GM10248 (cell line): ENCODE measurements around the gene TPH2.

Experiments
- CTCF ChIA-PET: fragments of 300-600 bp; sonication (Branson Sonifier 250); formaldehyde crosslinking; extraction: SDS; loops from one replicate; lab custom pipeline; 2021; ENCODE audit warnings: antibody characterized with exemption; lab: Yijun Ruan, JAX
- POLR2A ChIA-PET: fragments of 350-650 bp; sonication (Branson Sonifier 250); formaldehyde crosslinking; extraction: SDS; loops from one replicate; lab custom pipeline; 2020; ENCODE audit warnings: antibody characterized with exemption; lab: Yijun Ruan, JAX
- DNase-seq: peaks from one replicate; pipeline ENCODE4 v3.0.0; 2012; ENCODE audit errors: extremely low spot score
- TF ChIP-seq, protein P1 (sequence below): IDR thresholded peaks from 2 replicates; pipeline ENCODE4 v1.5.1; 2012; ENCODE audit warnings: mild to moderate bottlenecking, low read depth; ENCODE audit errors: extremely low read depth, missing control alignments, control extremely low read depth

TPH2 gene

DNA sequence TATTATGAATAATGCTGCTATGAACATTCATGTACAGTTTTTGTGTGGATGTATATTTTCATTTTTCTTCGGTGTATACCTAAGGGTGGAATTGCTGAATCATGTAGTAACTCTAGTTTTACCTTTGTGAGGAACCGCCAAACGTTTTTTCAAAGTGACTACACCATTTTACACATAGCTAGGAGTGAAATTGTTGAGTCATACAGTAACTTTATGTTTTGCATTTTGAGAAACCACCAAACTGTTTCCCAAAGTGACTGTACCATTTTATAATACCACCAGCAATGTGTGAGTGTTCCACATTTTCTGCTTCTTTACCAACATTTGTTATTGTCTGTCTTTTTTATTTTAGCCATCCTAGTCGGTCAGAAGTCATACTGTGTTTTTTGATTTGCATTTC, 3.1 kb upstream of the TPH2 start:
- TF ChIP-seq, protein P1, sequence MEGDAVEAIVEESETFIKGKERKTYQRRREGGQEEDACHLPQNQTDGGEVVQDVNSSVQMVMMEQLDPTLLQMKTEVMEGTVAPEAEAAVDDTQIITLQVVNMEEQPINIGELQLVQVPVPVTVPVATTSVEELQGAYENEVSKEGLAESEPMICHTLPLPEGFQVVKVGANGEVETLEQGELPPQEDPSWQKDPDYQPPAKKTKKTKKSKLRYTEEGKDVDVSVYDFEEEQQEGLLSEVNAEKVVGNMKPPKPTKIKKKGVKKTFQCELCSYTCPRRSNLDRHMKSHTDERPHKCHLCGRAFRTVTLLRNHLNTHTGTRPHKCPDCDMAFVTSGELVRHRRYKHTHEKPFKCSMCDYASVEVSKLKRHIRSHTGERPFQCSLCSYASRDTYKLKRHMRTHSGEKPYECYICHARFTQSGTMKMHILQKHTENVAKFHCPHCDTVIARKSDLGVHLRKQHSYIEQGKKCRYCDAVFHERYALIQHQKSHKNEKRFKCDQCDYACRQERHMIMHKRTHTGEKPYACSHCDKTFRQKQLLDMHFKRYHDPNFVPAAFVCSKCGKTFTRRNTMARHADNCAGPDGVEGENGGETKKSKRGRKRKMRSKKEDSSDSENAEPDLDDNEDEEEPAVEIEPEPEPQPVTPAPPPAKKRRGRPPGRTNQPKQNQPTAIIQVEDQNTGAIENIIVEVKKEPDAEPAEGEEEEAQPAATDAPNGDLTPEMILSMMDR, result no peak
- DNase-seq, result peak; percentile 8
- POLR2A ChIA-PET, result no interaction called here
- CTCF ChIA-PET, result no interaction called here

DNA sequence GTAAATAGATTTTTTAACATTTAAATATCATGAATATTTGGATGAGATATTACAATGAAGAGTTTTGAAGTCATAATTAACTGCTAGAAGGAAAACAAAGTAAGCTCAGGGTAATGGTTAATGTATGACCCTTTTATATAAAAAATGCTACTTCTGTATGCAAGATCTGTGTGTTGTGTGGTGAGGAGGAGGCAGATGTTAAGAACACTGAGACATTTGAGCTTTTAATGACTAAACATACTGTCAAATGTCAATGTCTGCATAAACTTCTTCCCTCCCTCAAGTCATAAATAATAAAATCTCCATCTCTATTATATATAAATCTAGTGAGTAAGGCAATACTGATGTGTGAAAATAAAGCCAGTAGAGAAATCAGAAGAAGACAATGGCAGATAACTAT, 1.4 kb downstream of the TPH2 start:
- DNase-seq, result no peak
- CTCF ChIA-PET, result no interaction called here
- TF ChIP-seq, protein P1, result no peak
- POLR2A ChIA-PET, result no interaction called here

DNA sequence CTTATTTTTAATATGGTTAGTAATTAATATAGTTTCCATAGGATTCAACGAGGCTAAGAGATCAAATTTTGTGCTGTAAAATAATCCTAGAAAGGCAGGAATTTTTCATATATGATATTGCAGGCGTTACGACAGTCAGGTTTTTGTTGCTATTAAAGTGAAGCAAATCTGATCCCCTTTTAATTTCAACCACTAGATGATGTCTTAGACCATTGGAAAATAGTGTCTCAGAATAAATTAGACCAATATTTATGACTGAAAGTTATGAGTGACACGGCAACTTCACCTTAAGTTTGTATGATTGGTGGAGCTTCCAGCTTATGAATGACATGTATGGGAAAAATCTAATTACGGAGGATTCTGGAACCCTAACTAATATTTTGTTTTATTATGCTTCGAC, 2.5 kb downstream of the TPH2 start:
- ChIA-PET CTCF (interaction anchor here (1.9 kb wide), 1 partner anchor 18 kb away, joined by 6 read pairs; no protein-coding TSS in a partner anchor), POLR2A (no interaction called here)
- DNase-seq, result no peak
- TF ChIP-seq, protein P1, result no peak

DNA sequence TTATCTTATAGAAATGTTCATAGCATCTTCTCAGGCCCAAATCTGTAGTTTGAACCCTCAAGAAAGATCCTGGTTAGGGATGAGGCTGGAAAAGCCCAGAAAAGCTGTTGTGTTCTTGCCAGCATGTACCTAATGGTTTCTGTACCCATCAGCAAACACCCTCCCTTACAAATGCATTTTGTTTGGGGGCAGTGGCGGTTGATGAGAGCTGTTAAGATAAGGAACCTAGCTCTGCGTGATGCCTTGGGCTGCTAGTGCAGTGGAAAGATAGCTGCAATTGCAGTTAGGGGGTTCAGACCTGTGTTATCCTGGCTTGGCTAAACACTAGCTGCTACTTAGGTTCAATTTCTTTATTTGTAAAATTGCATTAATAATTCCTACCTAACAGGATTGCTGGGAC, 3.6 kb downstream of the TPH2 start:
- TF ChIP-seq, protein P1, result no peak
- ChIA-PET POLR2A (no interaction called here), CTCF (interaction anchor here (1.9 kb wide), 1 partner anchor 17 kb away, joined by 6 read pairs; no protein-coding TSS in a partner anchor)
- DNase-seq, result no peak

DNA sequence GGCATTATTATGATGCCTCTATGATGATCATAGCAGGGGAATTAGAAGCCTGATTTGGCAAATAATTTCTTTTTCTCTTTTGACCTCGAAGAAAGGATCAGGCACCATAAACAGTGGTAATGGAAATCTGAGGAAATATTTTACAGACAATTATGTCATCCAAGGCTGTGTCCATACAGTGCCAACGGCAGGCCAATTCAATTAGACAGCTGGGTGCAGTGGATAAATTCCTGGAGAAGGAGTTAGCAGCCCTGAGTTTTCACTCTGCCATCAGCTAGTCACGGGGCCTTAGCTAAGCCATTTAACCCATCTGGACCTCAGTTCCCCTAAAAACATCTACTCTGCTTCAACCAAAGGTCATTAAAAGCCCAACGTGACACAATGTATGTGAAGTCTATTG, 4.1 kb downstream of the TPH2 start:
- ChIA-PET CTCF (interaction anchor here (1.9 kb wide), 1 partner anchor 16 kb away, joined by 6 read pairs; no protein-coding TSS in a partner anchor), POLR2A (no interaction called here)
- TF ChIP-seq, protein P1, result no peak
- DNase-seq, result no peak

DNA sequence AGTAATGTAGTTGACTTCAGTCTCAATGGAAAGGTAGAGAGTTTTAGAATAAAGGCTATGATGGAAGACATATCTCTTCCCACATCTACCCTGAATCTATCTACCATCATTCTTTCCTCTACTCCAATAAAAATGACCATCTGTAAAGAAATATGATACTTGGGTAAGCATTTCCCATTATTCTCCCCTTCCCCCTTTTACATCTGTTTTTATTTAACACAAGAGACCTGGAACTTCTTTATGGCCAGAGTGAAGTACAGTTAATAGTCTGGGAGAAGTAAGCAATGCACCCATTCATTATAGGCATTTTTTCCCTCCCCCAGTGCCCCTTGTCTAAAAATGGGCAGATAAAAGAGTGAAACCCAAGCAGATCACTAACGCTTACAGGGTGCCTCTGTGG, 6.5 kb downstream of the TPH2 start:
- POLR2A ChIA-PET, result no interaction called here
- CTCF ChIA-PET, result no interaction called here
- DNase-seq, result no peak
- TF ChIP-seq, protein P1, result no peak
